RCC 7860 (cell line): ENCODE results near the gene ACD.
A peak's percentile ranks its signal among the peaks of the same experiment; 100 is the strongest.

Experiments
- DNase-seq: peaks from one replicate; pipeline ENCODE4 v3.0.0-alpha.2; 2015; ENCODE audit warnings: low spot score
- FAIRE-seq: peaks from 2 replicates; lab custom pipeline; 2012; peaks lifted over from hg19 to GRCh38; lab: Jason Lieb, UNC

Gene ACD

DNA sequence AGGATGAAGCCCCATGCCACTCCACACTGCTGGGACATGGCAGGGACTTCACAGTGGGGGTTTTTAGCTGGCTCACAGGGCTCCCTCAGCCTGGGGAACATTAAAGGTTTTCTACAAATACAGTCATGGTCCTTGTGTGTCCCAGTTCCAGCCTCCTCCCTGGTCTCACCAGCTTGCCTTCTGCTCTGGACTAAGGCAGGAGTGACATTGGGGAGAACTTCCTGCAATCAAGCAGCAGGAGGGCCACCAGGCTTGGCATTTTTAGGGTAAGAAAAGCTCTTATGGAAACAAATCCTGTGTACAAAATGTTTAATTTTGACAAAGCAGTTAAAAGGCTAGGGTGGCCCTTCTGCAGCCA is 2.6 kb upstream of the ACD start:
- no peak for FAIRE-seq
- no peak for DNase-seq

DNA sequence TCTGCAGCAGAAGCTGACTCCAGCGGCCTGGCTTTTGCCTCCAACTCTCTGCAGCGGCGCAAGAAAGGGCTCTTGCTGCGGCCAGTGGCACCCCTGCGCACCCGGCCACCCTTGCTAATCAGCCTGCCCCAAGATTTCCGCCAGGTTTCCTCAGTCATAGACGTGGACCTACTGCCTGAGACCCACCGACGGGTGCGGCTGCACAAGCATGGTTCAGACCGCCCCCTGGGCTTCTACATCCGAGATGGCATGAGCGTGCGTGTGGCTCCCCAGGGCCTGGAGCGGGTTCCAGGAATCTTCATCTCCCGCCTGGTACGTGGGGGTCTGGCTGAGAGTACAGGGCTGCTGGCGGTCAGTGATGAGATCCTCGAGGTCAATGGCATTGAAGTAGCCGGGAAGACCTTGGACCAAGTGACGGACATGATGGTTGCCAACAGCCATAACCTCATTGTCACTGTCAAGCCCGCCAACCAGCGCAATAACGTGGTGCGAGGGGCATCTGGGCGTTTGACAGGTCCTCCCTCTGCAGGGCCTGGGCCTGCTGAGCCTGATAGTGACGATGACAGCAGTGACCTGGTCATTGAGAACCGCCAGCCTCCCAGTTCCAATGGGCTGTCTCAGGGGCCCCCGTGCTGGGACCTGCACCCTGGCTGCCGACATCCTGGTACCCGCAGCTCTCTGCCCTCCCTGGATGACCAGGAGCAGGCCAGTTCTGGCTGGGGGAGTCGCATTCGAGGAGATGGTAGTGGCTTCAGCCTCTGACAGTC is 2.0 kb upstream of the ACD start:
- no peak for FAIRE-seq

DNA sequence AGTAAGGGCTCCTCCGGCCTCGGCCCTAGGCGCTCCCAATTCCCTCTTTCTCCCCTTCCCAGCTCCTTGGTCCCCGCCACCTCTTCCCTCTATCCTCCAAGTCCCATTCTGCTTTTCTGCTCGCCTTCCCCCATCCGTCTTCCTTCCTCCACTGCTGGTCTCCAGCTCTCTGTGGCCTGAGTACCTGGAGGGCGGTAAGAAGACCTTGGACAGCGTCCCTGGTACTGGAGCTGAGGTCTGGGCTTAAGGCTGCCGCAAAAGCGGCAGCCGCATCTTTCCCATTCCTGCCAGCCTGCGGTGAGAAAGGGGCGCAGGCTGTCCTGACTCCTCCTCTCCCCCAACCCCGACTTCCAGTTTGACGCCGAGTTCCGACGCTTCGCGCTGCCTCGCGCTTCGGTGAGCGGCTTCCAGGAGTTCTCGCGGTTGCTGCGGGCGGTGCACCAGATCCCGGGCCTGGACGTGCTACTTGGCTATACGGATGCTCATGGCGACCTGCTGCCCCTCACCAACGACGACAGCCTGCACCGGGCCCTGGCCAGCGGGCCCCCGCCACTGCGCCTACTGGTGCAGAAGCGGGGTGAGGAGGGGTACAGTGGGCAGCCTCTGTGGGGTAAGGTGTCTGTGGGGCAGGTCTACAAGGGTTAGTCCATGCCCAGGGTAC is 1.2 kb upstream of the ACD start:
- no peak for FAIRE-seq
- no peak for DNase-seq

More for the DNA sequence above, 2.0 kb upstream of the ACD start:
- DNase-seq, result no peak

DNA sequence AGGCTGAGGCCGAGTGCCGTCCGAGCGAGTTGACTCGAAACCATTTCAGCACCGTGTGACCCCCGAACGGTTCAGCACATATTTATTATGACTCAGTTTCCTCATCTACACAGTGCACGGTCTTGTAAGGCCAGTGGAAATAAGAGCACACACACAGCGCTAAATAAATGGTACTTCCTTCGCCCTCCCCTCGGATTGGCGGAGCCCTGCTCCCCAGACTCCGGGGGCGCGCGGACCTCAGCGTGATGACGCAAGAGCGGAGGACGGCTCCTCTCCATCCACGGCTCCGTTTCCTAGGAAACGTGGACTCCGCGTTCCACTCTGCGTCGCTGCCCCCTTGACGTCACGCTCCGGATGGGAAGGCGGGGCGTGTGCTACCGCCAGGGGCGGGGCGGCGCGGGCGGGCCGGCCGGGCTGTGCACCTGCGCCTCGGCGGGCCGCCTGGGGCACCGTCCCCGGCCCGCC is 536 bp upstream of the ACD start, which contains the start of gene PARD6A:
PARD6A (plus strand) TSS at position 397 of the 465 bp plus-strand sequence. CDS start 79 bp downstream, outside the sequence.
- FAIRE-seq (no peak), DNase-seq (peak; percentile 85)

DNA sequence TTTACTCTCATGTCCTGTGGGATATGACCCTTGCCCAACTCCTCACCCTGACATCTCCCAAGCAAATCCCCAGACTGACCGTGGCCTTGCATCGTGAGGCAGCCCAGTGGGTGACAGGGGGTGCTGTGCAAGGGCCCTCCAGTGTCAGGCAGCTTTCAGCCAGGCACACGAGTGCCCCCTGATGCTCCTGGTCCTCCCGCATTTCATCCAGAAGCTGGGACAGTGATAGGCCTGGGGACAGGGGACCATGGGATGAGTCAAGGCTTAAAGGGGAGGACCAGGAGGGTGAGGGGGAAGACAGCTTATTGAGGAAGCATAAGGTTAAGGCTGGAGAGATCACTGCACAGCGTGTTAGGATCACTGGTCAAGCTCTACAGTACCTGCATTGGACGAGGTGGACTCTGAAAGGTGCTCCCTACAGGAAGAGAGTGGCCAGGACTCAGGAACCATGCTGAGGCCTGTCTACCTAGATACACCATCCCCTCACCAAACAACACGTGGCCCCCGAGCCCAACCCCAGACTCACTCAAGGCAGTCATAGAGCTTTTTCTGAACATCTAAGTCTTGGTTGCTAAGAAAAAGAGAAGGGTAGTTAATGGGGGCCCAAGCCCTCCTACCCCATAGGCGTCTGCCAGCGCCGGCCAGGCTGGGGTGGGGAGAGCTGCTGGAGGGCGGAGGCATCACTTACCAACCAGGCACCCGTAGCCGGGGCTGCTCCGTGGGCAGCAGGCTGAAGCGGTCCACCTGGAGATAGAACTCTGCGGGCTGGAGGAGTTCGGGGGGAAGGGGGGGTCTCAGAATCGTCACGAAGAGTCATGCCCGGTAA is 998 bp downstream of the ACD start:
- FAIRE-seq (no peak), DNase-seq (no peak)

DNA sequence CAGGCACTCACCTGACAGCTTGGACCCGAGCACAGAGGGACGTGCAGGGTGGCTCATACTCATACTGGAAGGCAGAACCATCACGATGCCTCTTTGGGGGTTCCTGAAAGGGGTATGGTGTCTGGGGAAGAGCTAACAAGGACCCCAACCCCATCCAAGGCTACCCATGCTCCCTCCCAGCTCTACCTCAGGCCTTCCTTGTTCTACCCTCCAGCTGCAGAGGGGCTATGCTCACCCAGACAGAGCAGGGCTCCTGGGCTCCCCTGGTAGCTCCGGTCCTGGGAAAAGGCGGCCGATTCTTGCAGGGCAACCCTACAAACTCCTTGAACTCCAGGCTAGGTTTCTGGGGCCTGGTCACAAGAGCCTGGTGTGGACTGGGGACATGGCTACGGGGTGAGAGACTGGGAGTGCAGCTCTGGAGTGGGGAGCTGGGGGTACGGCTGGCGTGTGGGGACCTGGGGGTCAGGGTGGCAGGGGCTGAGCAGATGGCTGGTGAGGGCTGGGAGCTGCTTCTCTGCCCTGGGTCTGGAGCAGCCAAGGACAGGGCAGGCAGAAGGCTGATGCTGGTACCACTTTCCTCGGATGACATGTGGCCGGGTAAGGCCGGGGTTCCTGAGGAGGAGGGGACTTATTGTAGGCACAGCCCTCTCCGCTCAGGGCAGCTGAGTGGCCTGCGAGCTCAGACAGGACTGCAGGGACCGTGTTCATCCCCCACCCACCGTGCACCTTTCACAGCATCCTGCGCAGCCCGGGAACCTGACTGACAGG is 2.1 kb downstream of the ACD start:
- FAIRE-seq (no peak), DNase-seq (no peak)

DNA sequence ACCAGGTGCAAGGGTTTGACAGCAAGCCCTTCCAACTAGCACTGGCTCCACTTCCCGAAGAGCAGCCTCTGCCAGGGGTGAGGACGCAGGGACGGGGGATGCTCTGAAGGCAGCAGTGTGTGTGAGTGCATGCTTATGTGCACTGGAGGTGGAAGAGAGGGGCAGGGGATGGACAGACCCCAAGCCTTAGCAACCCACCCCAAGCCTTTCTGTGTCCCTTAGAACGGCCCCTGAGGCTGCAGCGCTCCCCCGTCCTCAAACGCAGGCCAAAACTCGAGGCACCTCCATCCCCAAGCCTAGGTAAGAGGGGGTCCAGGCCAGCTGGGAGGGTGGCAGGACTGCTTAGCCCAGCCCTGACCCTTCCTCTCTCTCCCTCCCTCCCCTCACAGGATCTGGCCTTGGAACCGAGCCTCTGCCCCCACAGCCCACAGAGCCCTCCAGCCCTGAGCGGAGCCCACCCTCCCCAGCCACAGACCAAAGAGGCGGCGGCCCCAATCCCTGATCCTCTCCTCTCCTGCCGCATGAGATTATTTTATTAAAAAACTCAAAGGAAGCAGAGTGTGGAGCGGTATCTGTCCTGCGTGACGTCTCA is 2.9 kb downstream of the ACD start:
- no peak for FAIRE-seq

DNA sequence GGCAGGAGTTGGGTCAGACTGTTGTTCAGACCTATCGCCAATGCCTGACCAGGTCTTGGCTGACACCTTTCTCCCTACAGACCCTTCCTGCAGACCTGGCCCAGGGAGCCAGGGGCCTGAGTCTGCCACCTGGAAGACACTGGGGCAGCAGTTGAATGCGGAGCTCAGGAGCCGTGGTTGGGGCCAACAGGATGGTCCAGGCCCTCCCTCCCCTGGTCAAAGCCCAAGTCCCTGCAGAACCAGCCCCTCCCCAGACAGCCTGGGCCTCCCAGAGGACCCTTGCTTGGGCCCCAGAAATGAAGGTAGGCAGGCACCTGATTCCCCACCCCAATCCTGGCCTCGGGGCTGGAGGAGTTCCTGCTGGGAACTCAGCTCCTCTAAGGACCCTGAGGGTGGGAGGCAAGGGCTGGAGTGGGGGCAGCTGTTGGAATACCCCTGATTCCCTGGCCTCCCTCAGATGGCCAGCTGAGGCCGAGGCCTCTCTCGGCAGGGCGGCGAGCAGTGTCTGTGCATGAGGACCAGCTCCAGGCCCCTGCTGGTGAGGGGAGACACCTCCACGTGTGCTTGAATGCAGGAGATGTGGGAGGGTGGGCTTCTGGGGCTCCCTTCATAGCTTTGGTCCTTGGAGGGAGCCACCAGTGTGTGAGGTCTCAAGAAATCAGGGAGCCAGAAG is 3.6 kb downstream of the ACD start:
- FAIRE-seq (no peak), DNase-seq (no peak)

More for the DNA sequence above, 2.9 kb downstream of the ACD start:
- DNase-seq, result no peak

DNA sequence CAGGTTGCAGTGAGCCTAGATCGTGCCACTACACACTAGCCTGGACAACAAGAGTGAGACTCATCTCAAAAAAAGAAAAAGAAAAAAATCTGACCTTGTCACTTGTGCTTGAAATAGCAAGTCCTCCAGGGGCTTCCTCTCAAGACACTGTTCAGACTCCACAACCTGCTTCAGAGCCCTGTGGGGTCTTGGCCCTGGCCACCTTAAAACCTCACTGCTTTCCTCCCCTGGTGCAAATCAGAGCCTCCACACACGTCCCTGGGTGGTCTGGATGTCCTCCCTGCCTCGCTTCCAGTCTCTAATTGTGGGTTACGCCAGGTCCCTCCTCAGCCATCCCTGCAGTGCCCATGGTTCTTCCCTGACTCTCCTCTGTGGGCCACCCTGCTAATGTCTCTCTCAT is 4.7 kb downstream of the ACD start:
- FAIRE-seq (no peak), DNase-seq (no peak)

DNA sequence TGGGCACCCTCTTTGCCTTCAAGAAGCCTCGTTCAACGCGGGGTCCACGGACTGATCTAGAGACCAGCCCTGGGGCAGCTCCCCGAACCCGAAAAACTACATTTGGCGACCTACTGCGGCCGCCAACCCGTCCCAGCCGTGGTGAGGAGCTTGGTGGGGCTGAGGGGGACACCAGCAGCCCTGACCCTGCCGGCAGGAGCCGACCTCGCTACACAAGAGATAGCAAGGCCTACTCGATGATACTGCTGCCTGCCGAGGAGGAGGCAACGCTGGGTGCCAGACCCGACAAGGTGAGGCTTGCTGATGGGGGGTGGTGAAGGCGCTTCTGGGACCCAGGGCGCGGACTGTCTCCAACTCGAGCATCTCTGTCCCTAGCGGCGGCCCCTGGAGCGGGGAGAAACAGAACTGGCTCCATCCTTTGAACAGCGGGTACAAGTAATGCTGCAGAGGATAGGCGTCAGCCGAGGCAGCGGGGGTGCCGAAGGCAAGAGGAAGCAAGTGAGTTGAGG is 5.6 kb downstream of the ACD start:
- no peak for FAIRE-seq
- no peak for DNase-seq

DNA sequence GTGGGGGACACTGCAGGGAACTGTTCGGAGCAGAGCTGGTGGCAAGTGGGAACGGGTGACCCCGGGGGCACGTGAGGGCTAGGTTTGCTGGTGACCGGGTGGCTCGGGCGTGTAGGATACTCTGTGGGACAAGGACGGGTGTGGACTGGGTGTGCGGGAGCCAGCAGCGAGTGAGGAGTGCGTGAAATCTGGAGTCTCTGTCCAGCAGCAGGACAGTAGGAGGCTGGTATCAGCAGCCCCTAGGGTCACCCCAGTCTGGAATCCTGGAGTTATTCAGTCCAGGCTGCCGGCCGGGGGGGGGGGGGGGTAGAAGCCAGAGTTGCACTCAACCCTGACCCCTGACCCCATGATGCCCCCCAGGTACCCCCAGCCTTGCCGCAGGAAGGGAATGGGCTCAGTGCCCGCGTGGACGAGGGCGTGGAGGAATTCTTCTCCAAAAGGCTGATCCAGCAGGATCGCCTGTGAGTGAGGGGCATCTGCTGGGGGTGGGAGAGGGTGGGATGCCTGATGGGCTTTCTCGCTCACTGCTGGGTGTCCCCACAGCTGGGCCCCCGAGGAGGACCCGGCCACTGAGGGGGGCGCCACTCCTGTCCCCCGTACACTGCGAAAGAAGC is 6.2 kb downstream of the ACD start:
- no peak for FAIRE-seq

DNA sequence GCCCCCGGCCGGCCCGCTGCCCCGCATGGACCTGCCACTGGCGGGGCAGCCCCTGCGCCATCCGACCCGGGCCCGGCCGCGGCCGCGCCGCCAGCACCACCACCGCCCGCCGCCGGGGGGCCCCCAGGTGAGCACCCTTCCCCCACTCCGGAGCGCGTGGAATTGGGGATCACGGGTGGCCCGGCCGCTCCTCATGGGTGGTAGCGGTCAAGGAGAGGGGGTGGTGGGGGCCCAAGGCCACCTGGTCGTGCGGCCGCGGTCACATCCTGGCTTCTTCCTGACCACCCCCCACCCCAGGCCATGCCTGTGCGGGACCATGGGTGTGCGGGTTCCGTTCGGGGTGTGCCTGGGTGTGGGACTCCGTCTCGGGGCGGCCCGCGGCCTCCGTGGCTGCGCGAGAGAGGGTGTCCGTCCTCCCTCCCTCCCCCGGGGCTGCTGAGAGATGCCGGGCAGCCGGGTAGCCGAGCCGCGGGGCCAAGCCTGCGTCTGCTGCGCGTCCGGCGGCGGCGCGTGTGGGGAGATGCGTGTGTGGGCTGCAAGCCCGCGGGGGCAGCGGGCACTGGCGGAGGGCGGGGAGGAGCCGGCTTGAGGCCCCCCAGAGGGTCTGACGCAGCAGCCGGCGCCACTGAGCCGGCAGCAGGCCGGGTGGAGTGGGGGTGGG is 6.8 kb downstream of the ACD start:
- FAIRE-seq (no peak), DNase-seq (peak; percentile 6)

More for the DNA sequence above, 6.2 kb downstream of the ACD start:
- no peak for DNase-seq

DNA sequence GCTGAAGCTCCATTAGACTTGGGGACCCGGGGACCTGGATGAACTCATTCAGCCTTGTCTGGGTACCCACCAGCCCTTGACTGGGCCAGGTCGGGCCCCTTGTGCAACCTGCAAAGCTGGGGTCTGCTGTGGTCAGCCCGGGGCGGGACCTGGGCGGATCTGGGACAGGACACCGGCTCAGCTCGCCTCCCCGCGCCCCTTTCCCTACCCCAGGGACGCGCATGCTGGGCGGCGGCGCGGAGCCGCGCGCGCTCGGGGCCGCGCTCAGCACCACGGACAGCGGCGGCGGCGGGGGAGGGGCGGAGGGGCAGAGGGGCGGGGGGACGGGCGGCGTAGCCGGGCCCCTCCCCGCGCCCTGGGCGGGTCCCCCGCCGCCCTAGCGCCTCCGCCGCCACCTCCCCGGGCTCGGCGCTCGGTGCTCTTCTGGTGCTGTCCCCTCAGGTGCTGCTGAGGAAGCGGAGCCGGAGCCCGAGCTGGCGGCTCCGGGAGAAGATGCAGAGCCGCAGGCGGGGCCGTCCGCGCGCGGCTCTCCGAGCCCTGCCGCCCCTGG is 7.4 kb downstream of the ACD start:
- DNase-seq, result no peak
- FAIRE-seq, result no peak

DNA sequence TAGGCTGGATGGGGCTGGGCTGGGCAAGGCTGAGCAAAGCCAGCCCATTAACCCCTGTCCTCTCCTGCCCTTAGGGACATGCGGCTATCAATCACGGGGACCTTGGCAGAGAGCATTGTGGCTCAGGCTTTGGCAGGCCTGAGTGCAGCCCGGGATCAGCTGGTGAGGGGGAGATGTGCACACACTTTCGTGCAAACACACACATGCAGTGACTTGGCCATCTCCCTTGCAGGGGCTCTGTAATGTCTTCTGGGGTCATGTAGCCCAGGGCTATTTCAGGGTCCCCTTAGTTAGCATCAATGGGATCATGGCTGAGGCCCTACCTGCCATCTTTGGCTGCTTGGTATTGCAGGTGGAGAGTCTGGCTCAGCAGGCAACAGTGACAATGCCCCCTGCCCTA is 8.2 kb downstream of the ACD start:
- DNase-seq, result no peak
- FAIRE-seq, result no peak

DNA sequence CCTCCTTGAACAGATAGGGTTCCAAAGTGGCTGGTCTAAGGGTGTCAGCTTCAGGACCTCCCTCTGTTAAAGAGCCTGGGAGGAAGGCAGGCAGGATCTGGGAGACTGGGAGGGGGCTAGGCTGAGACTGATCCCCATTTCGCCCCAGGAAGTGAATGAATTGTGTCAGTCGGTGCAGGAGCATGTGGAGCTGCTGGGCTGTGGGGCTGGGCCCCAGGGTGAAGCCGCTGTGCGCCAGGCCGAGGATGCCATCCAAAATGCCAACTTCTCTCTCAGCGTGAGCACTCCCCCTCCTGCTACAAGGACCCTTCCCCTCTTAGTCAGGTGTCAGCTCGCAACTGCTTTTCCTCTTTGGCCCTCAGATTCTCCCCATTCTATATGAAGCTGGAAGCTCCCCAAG is 9.0 kb downstream of the ACD start:
- FAIRE-seq (no peak), DNase-seq (no peak)

DNA sequence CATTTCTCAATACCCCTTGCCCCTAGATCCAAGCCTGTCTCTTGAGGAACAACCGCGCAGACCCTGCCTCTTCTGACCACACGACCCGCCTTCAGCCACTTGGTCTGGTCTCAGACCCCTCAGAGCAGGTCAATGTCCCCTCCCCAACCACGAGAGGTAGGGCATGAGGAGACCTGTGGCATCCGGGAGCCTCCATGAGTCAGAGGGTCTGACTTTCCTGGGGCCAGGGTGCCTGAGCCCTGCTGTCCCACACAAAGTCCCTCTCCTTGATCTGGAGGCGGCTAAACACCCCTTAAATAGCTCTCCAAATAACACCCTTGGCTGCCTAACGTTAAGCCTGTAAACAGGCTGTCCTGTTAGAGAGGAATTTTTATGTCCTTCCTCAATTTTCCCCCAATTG is 10.0 kb downstream of the ACD start:
- DNase-seq (no peak), FAIRE-seq (no peak)

DNA sequence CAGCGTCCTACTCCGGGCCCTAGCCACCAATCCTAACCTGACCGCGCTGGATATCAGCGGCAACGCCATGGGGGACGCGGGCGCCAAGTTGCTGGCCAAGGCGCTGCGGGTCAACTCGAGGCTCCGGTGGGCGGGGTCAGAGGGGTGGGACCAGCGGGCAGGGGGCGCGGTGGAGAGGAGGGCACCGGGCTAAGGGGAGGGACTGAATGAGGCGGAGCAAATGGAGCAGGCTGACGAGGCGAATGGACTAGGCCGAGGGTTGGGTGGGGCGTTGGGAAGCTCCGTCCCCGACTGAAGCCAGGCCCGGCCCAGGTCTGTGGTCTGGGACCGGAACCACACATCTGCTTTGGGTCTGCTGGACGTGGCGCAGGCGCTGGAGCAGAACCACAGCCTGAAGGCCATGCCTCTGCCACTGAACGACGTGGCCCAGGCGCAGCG is 10.5 kb downstream of the ACD start:
- DNase-seq, result no peak
- no peak for FAIRE-seq

DNA sequence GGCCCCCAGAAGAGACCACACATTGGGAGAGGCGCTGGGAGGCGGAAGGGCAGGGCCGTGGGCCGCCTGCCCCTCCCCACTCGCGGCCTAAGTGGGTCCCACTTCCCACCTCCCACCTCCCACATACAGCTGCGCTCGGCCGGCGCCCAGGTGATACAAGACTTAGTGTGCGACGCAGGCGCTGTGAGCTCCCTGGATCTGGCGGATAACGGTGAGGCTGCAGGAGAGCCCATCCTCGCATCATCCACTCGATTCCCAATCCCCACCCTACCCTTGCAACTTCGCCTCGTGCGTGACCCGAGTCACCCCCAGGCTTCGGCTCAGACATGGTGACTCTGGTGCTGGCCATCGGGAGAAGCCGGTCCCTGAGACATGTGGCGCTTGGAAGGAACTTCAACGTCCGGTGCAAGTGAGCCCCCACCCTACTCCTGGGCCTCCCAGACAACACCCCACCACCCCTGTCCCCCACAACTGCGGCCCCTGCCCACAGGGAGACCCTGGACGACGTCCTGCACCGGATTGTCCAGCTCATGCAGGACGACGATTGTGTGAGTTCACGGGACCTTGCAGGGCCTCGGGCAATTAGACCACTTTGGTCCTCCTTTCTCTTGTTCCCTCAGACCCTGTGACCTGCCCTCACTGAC is 11.2 kb downstream of the ACD start:
- DNase-seq (no peak), FAIRE-seq (no peak)
